Activated CD8-positive, alpha-beta memory T cell treated with anti-CD3 and anti-CD28 coated beads, Interleukin-2, amount 10 ng/mL, durations not matched to agents 7 days and 5 days (primary cell): ENCODE measurements around the gene NPBWR2. TPM values are rescaled to one million over a fixed set of nuclear protein-coding genes. Genes with fewer than 3 reads are reported as not detected.

Source experiments
- ATAC-seq: fragments of 150-1000 bp; cut with Tn5 transposase; one replicate; pipeline ENCODE4 v1.10.0; 2021; ENCODE audit warnings: moderate library complexity
- CTCF ChIA-PET: fragments of 350-600 bp; sonication (Branson Sonifier 250); formaldehyde crosslinking; loops from one replicate; lab custom pipeline; 2021; ENCODE audit warnings: antibody characterized with exemption; lab: Charles Lee
- DNase-seq: peaks from one replicate; pipeline ENCODE4 v3.0.0-alpha.2; 2020
- H3K27ac Mint-ChIP-seq: one replicate; pipeline ENCODE4 v1.8.0; 2021; ENCODE audit warnings: mild to moderate bottlenecking, mixed read lengths
- H3K27me3 Mint-ChIP-seq: one replicate; pipeline ENCODE4 v1.8.0; 2021; ENCODE audit warnings: mixed read lengths
- H3K36me3 Mint-ChIP-seq: one replicate; pipeline ENCODE4 v1.8.0; 2021; ENCODE audit warnings: mild to moderate bottlenecking, mixed read lengths
- H3K4me1 Mint-ChIP-seq: one replicate; pipeline ENCODE4 v1.8.0; 2021; ENCODE audit warnings: mixed read lengths
- H3K4me3 Mint-ChIP-seq: one replicate; pipeline ENCODE4 v1.8.0; 2021; ENCODE audit warnings: mild to moderate bottlenecking, moderate library complexity, mixed read lengths
- H3K9me3 Mint-ChIP-seq: one replicate; pipeline ENCODE4 v1.8.0; 2022; ENCODE audit warnings: low read depth, mixed read lengths
- total RNA-seq, 2 experiments: library from RNA; stranded (reverse); gene quantifications; one replicate each; pipeline ENCODE4 v1.2.3, GENCODE V29; 2021

The NPBWR2 gene
- total RNA-seq, 2 experiments from 2014 or later = not detected

GRCh38 chr20:64063389-64064144 lies 43.8 kb downstream of the NPBWR2 start:
- Mint-ChIP-seq H3K4me3 (peak overlapping the region; percentile 85), H3K4me1 (peaks cover 58% of the 10 kb centered on the region), H3K27me3 (no peaks in the 10 kb centered on the region), H3K9me3 (no peaks in the 10 kb centered on the region), H3K36me3 (no peaks in the 10 kb centered on the region), H3K27ac (peak overlapping the region; percentile 85)
- CTCF ChIA-PET = interaction anchor here (0.8 to 7.4 kb wide), 9 partner anchors 9 to 90 kb away, joined by 3 to 133 read pairs (median 5); partner anchors contain the start of genes C20orf204, LKAAEAR1, OPRL1 and PRPF6
- ATAC-seq (no peak), DNase-seq (no peak)

DNA sequence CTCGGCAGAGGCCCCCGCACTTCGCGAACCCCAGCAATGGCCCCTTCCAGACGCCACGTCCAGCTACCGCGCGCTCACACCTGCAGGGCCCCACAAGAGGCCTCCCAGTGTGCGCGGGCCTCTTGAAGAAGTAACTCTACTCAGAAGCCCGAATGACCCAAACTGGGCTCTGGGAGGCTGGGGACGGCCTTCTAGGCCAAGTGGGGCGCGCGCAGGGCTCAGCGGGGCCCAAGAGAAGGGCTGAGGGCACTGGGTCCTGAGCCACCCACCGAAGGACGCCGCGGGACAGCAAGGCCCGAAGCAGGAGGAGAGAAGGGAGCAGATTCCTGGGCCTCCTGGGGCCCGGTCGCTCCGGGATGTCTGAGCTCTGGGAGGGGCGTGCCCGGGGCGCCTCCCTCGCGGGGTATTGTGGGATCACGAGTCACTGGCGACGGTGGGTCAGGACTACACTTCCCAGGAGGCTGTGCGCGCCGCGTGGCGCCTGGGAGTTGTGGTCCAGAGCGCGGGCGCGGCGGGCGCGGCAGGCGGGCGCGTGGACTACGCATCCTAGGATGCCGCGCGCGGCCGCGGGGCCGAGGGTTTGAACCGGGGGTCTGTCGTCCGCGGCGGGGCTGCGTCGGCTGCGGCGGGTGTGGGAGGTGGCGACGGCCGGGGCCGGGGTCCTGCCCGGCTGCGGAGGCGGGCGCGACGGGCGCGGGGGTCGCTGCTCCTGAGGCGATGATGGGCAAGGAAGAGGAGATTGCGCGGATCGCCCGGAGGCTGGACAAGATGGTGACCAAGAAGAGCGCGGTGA lies 44.6 kb downstream of the NPBWR2 start, which contains the start of gene TCEA2:
TCEA2 (plus strand) TSS at position 603 of the 793 bp plus-strand sequence; CDS start at position 718, 115 bp downstream.
- CTCF ChIA-PET = interaction anchor here (0.8 to 7.4 kb wide), 9 partner anchors 10 to 152 kb away, joined by 3 to 133 read pairs (median 4); partner anchors contain the start of genes C20orf204, LKAAEAR1, PRPF6 and SAMD10
- peak within 1 kb of the TSS; percentile 85 for H3K27ac Mint-ChIP-seq
- DNase-seq = peak; percentile 97
- no peaks in the 10 kb centered on the region for H3K27me3 Mint-ChIP-seq
- peak within 1 kb of the TSS; percentile 85 for H3K4me3 Mint-ChIP-seq
- peaks cover 56% of the 10 kb centered on the region for H3K4me1 Mint-ChIP-seq
- no peaks in the 10 kb centered on the region for H3K9me3 Mint-ChIP-seq
- ATAC-seq = peak; percentile 83
- no peaks in the 10 kb centered on the region for H3K36me3 Mint-ChIP-seq

GRCh38 chr20:64062276-64062595 lies 45.1 kb downstream of the NPBWR2 start:
- ATAC-seq (no peak), DNase-seq (no peak)
- Mint-ChIP-seq H3K27me3 (no peaks in the 10 kb centered on the region), H3K4me1 (peaks cover 57% of the 10 kb centered on the region), H3K27ac (peak overlapping the region; percentile 62), H3K9me3 (no peaks in the 10 kb centered on the region), H3K4me3 (peak overlapping the region; percentile 85), H3K36me3 (no peaks in the 10 kb centered on the region)
- CTCF ChIA-PET = interaction anchor here (0.9 to 7.4 kb wide), 9 partner anchors 9 to 151 kb away, joined by 3 to 133 read pairs (median 3); partner anchors contain the start of genes C20orf204, LKAAEAR1, PRPF6 and SAMD10

DNA sequence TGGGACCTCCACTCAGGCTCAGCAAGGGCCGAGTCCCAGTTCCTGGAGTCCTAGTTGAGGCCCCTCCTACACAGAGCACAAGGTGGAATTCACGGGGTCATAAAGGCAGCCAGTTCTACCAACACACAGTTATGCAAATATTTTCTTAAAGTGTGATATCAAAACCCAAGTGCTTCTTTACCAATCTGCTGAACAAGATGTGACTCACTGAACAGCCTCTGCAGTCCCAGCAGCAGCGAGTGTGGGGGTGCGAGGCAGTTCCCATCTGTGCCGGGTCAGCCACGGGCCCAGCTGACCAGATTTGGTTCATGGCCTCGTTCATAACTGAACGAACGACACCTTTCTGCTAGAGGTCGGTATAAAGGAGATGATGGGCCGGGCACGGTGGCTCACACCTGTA lies 48.8 kb downstream of the NPBWR2 start:
- H3K27ac Mint-ChIP-seq = no peak overlapping the region
- ATAC-seq = no peak
- peak overlapping the region; percentile 38 for H3K4me3 Mint-ChIP-seq
- H3K4me1 Mint-ChIP-seq = peaks cover 38% of the 10 kb centered on the region
- CTCF ChIA-PET = interaction anchor here (0.7 to 7.4 kb wide), 3 partner anchors 8 to 79 kb away, joined by 3 to 133 read pairs (median 18); partner anchors contain the start of genes C20orf204, PRPF6 and SAMD10
- H3K27me3 Mint-ChIP-seq = no peaks in the 10 kb centered on the region
- no peaks in the 10 kb centered on the region for H3K36me3 Mint-ChIP-seq
- no peaks in the 10 kb centered on the region for H3K9me3 Mint-ChIP-seq
- no peak for DNase-seq

GRCh38 chr20:64057628-64058498 lies 49.5 kb downstream of the NPBWR2 start:
- H3K36me3 Mint-ChIP-seq = no peaks in the 10 kb centered on the region
- H3K9me3 Mint-ChIP-seq = no peaks in the 10 kb centered on the region
- H3K27ac Mint-ChIP-seq = peak overlapping the region; percentile 80
- ATAC-seq = peak; percentile 81
- CTCF ChIA-PET = interaction anchor here (0.8 to 7.4 kb wide), 15 partner anchors 8 to 520 kb away, joined by 3 to 133 read pairs (median 4); partner anchors contain the start of genes C20orf204, PRPF6, TPD52L2 and UCKL1
- H3K27me3 Mint-ChIP-seq = no peaks in the 10 kb centered on the region
- peaks cover 37% of the 10 kb centered on the region for H3K4me1 Mint-ChIP-seq
- peak overlapping the region; percentile 64 for H3K4me3 Mint-ChIP-seq
- peak; percentile 89 for DNase-seq

- peaks cover 32% of the 10 kb centered on the region for H3K4me1 Mint-ChIP-seq
- DNase-seq (no peak), ATAC-seq (peak; percentile 41)
- H3K9me3 Mint-ChIP-seq = no peaks in the 10 kb centered on the region
- no peaks in the 10 kb centered on the region for H3K27me3 Mint-ChIP-seq
- CTCF ChIA-PET = interaction anchor here (0.8 to 7.4 kb wide), 15 partner anchors 9 to 519 kb away, joined by 3 to 133 read pairs (median 4); partner anchors contain the start of genes C20orf204, PRPF6, TPD52L2 and UCKL1
- H3K36me3 Mint-ChIP-seq = no peaks in the 10 kb centered on the region
- peak overlapping the region; percentile 80 for H3K27ac Mint-ChIP-seq
- peak overlapping the region; percentile 64 for H3K4me3 Mint-ChIP-seq
Observed at GRCh38 chr20:64056889-64057627, 50.3 kb downstream of the NPBWR2 start.

- H3K4me1 Mint-ChIP-seq = peaks cover 30% of the 10 kb centered on the region
- H3K36me3 Mint-ChIP-seq = no peaks in the 10 kb centered on the region
- no peaks in the 10 kb centered on the region for H3K9me3 Mint-ChIP-seq
- CTCF ChIA-PET = interaction anchor here (7.4 kb wide), 1 partner anchor 16 kb away, joined by 133 read pairs; the partner anchor contains the start of gene C20orf204
- no peak for DNase-seq
- no peak overlapping the region for H3K27ac Mint-ChIP-seq
- peaks cover 4% of the 10 kb centered on the region for H3K27me3 Mint-ChIP-seq
- ATAC-seq = no peak
- no peak overlapping the region for H3K4me3 Mint-ChIP-seq
Observed at GRCh38 chr20:64056639-64056888, 50.8 kb downstream of the NPBWR2 start.

DNA sequence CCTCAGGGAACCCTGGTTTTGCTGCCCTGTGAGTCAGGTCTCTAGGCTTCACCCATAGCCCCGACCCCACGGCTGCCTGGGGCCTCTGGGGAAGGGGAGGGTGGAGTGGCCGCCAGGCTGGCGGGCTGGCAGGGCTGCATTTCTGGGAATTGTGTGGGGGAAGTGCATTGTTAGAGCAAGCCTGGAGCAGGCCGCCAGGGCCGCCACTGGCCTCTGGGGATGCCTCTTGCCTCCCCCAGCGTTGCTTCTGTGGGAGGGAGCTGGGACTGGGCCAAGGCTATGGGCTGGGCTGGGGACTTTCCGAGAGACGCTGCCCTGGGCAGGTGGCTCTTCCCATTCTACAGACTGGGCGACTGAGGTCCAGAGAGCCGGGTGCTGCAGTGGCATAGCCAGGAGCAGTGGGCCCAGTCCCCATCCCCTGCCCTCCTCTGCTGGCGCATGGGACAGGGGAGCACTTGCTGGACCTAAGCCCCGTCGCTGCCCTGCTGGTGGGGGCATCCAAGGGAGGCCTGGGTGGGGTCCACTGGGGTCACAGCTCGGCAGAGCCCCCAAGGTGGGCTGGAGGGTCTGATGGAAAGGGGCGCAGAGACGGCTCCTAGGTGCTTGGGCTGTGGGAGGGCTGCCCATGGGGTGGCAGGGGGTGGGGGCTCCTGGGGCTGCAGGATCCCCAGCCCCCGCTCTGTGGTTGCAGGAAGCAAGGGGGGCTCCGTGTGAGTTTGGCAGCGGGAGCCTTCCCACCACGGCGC lies 51.3 kb downstream of the NPBWR2 start:
- CTCF ChIA-PET = interaction anchor here (7.4 kb wide), 1 partner anchor 15 kb away, joined by 133 read pairs; the partner anchor contains the start of gene C20orf204
- peaks cover 8% of the 10 kb centered on the region for H3K27me3 Mint-ChIP-seq
- ATAC-seq (no peak), DNase-seq (no peak)
- no peaks in the 10 kb centered on the region for H3K36me3 Mint-ChIP-seq
- peaks cover 30% of the 10 kb centered on the region for H3K4me1 Mint-ChIP-seq
- no peak overlapping the region for H3K4me3 Mint-ChIP-seq
- H3K27ac Mint-ChIP-seq = no peak overlapping the region
- H3K9me3 Mint-ChIP-seq = no peaks in the 10 kb centered on the region

DNA sequence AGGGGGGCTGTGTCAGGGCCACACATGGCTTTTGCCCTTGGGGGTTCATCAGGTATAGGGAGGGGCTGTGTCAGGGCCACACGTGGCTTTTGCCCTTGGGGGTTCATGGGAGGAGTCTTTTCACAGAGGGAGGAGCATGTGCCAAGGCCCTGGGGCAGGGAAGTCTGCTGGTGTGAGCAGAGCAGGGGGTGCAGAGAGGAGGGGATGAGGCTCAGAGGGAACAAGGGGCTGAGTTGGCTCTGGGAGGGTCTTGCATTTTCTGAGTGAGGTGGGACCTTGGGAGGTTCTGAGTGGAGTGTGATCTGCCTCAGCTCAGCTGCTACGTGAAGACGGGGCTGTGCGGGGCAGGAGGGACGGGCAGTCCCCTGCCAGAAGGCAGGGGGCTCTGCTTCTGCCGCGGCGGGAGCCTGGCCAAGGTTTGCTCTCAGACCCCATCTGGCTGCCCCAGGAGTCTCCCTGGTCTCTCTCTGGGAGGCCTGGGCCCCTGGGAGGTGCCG lies 51.9 kb downstream of the NPBWR2 start:
- no peaks in the 10 kb centered on the region for H3K9me3 Mint-ChIP-seq
- peak overlapping the region; percentile 68 for H3K27ac Mint-ChIP-seq
- CTCF ChIA-PET = interaction anchor here (1.8 to 7.4 kb wide), 3 partner anchors 16 to 75 kb away, joined by 5 to 78 read pairs (median 12); partner anchors contain the start of genes PRPF6 and SAMD10

DNA sequence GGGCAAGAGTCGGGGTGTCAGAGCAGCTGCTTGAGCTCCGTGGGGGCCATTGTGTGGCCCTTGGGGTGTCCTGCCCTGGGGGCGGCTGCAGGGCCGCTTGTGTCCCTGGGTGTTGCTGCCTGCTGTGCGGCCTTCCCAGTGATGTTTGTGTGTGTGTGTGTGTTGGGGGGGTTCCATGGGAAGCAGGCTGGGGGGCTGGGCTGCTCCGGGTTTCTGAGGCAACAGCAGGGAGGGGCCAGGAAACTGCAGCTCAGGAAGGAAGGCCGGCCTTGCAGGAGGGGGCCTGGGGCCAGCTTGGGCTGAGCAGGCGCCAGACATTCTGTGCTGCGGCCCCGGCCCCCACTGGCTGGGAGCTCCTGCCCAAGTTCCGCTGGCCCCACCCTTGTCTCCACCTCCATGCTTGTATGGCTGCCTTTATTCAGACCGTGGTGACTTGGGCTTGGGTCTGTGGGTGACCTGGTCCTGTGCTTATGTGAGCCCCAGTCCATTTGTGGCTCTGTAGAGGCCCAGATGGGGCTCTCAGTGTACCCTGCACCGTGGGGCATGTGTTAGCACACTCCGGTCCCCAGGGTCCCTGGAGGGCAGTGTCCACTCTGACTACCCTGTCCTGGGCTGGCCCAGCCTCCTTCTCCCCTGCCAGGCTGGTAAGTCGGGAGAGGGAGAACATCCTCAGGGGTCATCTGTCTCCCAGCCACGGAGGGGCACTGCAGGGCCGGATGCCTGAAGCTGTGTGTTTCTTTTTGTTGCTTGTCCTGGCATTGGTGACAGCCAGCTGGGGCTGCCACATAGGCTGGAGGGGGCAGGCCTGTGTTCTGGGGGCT lies 53.3 kb downstream of the NPBWR2 start:
- DNase-seq (no peak), ATAC-seq (no peak)
- no peak overlapping the region for H3K27ac Mint-ChIP-seq
- no peak overlapping the region for H3K4me3 Mint-ChIP-seq
- peaks cover 30% of the 10 kb centered on the region for H3K4me1 Mint-ChIP-seq
- H3K9me3 Mint-ChIP-seq = no peaks in the 10 kb centered on the region
- CTCF ChIA-PET = interaction anchor here (1.0 to 7.4 kb wide), 8 partner anchors 8 to 74 kb away, joined by 3 to 78 read pairs (median 6); partner anchors contain the start of genes OPRL1, PRPF6 and SAMD10
- H3K27me3 Mint-ChIP-seq = peaks cover 19% of the 10 kb centered on the region
- H3K36me3 Mint-ChIP-seq = no peaks in the 10 kb centered on the region

More for the DNA sequence above, 51.9 kb downstream of the NPBWR2 start:
- Mint-ChIP-seq H3K4me3 (no peak overlapping the region), H3K4me1 (peaks cover 30% of the 10 kb centered on the region), H3K36me3 (no peaks in the 10 kb centered on the region), H3K27me3 (peaks cover 14% of the 10 kb centered on the region)
- DNase-seq = no peak
- no peak for ATAC-seq
